Heart left ventricle (tissue), 13 donors: Measurements from ENCODE around the gene RGS2.

Experiments
- CTCF ChIP-seq, 12 donors: fragments of 200-600 bp; sonication (generic) in 4 of 12; IDR thresholded peaks; one replicate each; pipeline versions ENCODE4 v1.5.0 to v1.8.0; 2018 to 2022; ENCODE audit warnings: antibody characterized with exemption in 12 of 12, mild to moderate bottlenecking in 5 of 12
- POLR2A ChIP-seq, 2 donors: fragments of 450-650 bp; IDR thresholded peaks; one replicate each; pipeline ENCODE4 v1.6.1; 2017; ENCODE audit warnings: antibody characterized with exemption in 2 of 2, mild to moderate bottlenecking in 2 of 2, moderate library complexity in 2 of 2
- donor health status: ischemic (EF 13 %, LVEDD 7.1; RV severe dilation, severe dysfunction).
- donor health status: DM: no; HTN: yes; CAD: no.
- donor health status: DM: no; HTN: no; CAD: no.
- donor health status: ischemic (EF 25% LVEDD 6.9; RV normal size, moderate dysfunction).
- donor health status: ischemic (EF 25% LVEDD 5.7; RV mildly dilated, moderate dysfunction).
- donor health status: ischemic (EF 35%, LVEDD 5.7; RV mildly dilated, moderate dysfunction).
- donor health status: nonischemic (EF 11% LVEDD 7.7; RV severe dilation, severe dysfunction).
- donor health status: DM: yes; HTN: yes; CAD: no.
- donor health status: PGD.
- donor health status: ischemic (EF 29% LVEDD 5.4; RV normal size, mild dysfunction).
- donor health status: nonischemic (EF 23%, LVEDD 6.1; RV moderate dilation, normal function).

DNA sequence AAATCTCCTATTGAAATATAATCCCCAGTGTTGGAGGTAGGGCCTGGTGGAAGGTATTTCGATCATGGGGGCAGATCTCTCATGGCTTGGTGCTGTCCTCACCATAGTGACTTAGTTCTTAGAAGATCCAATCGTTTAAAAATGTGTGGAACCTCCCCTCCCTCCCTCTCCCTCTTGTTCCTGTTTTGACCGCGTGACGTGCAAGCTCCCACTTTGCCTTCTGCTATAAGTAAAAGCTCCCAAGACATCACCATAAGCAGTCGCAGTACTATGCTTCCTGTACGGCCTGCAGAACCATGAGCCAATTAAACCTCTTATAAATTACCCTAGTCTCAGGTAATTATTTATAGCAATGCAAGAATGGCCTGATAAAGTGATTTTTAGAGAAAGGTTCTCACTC lies 10.9 kb upstream of the RGS2 start:
- TF ChIP-seq CTCF (IDR thresholded peaks at IDR 0.05) (no peak), POLR2A (IDR thresholded peaks at IDR 0.05) (no peak)
